ENCODE data around the gene NOL9.

GRCh38 chr1:6574818-6575217 is 20.5 kb upstream of the NOL9 start:
- TF ChIP-seq CTCF (IDR thresholded peaks at IDR 0.05) (no peak), POLR2A (IDR thresholded peaks at IDR 0.05) (no peak)
